GM21447 (cell line): ENCODE measurements around the gene NANOS2.
A peak's percentile ranks its signal among the peaks of the same experiment; 100 is the strongest.

Experiments used
- ATAC-seq: cut with Tn5 transposase; IDR thresholded peaks from one replicate; pipeline ENCODE4 v1.9.1; 2021; ENCODE audit not compliant: unreplicated experiment

NANOS2 gene

DNA sequence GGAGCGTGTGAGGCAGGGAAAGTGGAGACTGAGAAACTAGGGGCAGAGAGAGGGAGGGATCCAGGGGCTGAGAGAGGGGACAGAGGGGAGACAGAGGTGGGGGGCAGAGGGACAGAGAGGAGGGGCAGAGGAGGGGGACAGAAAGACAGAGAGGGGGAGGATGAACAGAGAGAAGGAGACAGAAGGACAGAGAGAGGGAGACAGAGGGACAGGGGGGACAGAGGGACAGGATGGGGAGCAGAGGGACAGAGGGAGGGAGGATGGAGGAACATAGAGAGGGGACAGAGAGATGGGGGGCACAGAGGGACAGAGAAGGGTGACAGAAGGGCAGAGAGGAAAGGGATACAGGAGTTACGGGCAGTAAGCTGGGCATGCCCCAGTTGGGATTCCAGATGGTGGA is 14.7 kb upstream of the NANOS2 start:
- ATAC-seq, result no peak

DNA sequence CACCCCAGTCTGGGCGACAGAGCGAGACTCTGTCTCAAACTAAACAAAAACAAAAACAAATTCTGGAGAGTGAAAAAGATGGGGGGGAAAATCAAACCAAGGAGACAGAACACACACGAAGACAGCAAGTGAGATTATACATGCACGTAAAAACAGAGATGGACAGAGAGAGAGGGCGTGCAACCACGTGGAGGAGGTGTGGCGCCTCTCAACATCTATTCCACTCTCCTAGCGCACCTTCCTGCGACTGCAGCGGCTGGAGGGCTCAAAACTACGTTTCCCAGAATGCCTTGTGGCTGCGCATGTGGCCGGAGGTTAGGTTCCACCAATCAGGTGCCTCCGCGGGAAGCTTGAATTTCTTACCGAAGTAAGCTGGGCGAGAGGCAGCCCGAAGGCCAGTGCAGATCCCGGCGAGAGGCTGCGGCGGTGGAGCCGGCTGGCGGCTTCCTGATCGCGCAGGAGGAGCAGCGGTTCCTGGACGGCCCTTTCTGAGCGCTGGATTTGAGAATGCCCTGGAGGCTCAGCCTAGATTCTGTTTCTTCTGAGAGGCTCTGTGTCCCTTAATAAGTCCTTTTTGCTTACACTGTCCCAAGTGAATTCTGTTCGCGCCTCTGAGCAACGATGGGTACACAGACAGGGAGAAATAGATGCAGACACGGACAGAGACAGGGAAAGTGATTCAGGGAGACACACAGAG is 13.1 kb upstream of the NANOS2 start:
- ATAC-seq, result peak; percentile 70

DNA sequence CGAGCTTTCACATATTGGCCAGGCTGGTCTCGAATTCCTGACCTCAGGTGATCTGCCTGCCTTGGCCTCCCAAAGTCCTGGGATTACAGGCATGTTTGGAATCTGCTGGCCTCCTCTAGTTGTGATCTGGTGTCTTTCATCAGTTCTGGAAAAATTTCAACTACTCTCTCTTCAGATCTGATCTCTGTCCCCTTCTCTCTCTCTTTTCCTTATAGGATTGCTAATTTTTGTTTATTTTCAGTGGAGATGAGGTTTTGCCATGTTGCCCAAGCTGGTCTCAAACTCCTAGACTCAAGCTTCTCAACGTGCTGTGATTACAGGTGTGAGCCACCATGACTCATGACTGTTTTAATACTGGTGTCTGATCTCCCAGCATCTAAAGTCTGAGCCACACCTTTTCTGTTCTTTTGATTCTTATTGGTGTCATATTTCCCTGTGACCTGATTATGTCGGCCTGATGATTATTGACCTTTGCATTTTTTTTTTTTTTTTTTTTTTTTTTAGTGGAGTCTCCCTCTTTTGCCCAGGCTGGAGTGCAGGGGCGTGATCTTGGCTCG is 10.4 kb upstream of the NANOS2 start:
- no peak for ATAC-seq

DNA sequence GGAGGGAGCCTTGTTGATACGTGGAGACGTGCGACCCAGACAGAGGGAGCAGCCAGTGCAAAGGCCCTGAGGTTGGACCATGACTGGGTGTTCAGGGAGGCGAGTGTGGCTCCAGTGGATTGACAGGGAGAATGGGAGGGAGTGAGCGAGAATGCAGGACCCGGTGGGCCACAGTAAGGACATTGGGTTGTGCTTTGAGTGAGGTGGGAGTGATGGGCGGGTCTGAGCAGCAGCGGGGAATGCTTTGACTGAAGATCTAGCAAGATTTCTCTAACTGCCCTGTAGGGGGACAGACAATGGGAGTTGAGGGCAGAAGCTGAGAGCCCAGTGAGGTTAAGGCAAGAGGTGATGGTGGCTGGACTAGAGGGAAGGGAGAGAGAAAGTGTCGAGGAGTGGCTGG is 7.7 kb upstream of the NANOS2 start:
- no peak for ATAC-seq

DNA sequence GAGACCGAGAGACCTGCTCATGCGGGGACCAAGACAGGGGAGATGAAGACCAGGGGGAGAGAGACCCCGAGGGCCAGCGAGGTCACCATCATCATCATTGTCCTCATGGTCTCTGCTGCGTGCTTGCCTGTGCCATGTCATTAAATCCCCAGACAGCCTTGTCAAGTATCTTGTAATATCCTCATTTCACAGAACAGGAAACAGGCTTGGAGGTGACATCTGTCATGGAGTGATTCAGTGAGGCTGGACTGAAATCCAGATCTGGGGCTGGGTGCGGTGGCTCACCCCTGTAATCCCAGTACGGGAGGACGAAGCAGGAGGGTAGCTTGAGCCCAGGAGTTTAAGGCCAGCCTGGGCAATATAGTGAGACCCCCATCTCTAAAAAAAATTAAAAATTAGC is 5.9 kb upstream of the NANOS2 start:
- ATAC-seq, result no peak

DNA sequence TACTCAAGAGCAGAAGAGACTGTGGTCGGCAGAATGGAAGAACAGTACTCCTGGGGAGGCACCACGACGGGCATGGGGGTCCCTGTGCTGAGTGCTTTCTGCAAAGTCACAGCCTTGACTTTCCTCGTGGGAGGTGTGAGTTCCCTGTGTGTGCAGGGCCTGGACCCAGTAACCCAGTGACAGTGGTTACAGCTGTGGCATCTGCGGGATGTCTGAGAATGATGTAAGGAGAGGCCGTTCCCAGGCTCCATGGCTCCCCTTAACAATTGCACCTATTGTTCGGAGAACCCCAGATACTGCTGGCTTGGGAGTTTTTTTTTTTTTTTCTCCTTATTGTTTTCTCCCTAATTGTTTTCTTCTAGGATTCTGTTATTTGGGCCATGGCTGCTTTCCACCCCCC is 5.1 kb upstream of the NANOS2 start:
- no peak for ATAC-seq

DNA sequence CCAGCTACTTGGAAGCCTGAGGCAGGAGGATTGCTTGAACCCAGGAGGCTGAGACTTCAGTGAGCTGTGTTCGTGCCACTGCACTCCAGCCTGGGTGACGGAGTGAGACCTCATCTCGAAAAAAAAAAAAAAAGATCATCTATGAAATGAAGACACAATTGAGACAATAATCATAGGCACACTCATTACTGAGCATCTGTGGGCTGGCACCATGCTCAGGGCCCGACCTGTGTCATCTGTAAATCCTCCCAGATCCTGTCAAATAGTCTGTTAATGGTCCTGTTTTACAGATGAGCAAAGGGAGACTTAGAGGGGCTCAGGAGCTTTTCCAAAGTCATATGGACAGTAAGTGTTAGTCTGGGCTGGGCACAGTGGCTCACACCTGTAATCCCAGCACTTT is 4.1 kb upstream of the NANOS2 start:
- ATAC-seq, result no peak

DNA sequence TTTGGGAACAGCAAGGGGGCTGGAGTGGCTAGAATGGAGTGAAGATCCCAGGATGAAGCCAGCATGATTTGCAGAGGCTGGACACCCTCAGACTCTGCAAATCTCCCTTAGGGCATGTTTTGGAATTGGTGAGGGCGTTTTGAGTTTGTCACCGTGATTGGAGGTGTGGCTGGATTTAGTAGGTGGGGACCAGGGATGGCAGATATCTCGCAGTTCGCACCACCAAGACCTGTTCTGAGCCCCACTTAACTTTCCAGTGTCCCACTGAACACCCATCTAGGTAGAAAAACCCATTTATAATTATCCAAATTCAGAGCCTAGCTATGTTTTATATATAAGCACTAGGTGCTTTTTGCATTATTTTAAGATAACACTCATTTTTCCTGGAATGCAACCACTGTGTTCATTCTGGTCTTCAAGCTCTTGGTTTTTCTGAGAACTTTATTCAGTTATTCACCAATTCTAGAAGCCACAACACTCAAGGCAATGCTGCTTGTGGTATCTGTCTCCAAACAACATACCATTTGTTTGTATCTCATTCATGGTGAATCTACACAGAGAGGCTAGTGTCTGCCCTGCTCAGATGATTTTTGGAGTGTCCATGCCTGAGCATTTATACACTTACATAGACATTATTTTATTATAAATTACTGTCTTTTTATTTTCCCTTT is 3.0 kb upstream of the NANOS2 start:
- ATAC-seq, result no peak

DNA sequence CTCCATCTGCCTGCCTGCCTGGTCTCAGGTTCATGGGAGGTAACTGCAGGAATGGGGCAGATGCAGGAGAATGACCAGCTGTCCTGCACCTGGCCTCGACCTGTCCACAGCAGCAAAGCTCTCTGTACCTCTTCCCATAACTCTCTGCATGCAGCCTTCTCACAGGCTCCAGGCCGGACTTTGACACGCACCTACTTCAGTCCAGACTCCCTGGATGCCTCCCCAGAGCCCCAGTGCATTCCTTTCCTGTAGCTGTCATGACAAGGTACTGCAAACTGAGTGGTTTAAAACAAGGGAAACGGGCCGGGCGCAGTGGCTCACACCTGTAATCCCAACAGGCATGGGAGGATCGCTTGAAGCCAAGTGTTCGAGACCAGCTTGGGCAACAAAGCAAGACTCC is 3.3 kb downstream of the NANOS2 start:
- no peak for ATAC-seq

DNA sequence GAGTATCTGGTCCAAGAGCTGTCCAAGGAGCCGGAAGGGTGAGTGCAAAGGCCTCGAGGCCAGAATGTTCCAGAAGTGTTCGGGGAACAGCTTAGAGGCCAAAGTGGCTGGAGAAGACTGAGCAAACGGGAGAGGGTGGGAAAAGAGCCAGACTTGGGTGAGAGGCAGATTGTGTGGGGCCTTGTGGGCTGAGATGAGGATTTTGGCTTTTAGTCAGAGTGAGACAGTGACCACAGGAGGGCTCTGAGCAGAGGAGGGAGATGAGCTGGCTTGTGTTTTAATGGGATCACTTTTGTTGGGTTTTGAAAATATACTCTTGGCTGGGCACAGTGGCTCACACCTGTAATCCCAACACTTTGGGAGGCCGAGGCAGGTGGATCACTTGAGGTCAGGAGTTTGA is 5.6 kb downstream of the NANOS2 start:
- no peak for ATAC-seq

DNA sequence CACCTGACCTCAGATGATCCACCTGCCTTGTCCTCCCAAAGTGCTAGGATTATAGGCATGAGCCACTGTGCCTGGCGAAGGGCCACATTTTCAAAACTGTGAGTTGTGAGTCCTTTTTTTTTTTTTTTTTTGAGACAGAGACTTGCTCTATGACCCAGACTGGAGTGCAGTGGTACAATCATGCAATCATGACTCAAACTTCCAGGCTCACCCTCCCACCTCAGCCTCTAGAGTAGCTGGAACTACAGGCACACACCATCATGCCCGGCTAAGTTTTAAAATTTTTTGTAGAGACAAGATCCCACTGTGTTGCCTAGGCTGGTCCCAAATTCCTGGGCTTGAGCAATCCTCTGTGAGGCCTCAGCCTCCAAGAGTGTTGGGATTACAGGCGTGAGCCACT is 8.4 kb downstream of the NANOS2 start:
- no peak for ATAC-seq

DNA sequence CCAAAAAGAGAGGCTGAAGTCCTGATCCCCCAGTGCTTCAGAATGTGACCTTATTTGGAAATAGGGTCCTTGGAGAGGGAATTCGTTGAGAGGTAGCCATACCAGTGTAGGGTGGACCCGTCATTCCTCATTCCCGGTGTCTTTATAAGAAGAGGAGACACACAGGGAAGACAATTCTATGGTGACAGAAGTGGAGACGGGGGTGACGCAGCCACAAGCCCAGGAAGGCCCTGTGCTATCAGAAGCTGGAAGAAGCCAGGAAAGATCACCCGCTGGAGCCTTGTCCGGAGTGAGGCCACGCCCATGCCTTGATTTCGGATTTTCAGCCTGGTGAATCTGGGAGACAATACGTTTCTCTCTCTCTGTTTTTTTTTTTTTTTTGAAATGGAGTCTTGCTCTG is 9.6 kb downstream of the NANOS2 start:
- ATAC-seq, result no peak

DNA sequence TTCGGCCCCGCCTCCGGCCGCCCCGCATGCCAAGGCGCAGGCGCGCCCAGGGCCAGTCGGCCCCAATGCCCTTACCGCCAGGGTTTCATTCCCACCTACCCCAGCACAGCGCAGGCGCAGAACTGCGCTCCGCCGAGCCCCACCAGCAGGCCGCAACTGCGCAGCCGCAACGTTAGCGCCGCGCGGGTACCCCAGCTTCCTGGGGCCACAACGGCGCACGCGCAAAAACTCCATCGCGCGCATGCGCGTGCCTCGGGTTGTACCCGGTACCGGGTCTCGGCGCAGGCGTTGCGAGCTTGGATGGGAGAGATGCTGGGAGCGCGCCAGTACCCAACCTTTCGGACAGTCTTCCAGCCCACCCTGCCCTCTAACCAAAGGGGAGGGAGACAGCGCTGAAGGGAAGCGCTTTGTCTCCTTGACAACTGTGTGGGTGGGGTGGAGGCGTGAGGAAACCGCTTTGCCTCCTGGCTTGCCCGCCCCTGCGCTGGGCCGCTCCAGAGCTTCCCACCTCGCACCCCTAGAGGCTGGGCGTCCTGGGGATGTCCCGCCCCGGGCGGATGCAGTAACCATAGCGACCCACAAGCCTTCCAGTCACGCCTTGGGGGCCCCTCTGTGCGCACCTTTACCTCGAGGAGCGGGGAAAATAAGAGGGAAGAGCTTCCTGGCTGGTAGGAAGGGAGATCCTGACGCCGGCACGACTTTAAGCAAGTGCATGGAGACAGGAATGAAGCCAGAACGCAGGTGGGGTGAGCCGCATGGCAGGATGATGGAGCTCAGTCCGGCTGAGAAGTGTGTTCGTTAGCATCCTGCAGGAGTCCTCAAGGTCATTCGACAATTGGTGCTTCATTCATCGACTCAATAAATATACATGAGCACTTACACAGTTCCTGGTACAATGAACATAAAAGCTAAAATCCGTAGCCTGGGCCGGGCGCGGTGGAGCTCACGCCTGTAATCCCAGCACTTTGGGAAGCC is 11.6 kb downstream of the NANOS2 start:
- ATAC-seq, result peak; percentile 82

DNA sequence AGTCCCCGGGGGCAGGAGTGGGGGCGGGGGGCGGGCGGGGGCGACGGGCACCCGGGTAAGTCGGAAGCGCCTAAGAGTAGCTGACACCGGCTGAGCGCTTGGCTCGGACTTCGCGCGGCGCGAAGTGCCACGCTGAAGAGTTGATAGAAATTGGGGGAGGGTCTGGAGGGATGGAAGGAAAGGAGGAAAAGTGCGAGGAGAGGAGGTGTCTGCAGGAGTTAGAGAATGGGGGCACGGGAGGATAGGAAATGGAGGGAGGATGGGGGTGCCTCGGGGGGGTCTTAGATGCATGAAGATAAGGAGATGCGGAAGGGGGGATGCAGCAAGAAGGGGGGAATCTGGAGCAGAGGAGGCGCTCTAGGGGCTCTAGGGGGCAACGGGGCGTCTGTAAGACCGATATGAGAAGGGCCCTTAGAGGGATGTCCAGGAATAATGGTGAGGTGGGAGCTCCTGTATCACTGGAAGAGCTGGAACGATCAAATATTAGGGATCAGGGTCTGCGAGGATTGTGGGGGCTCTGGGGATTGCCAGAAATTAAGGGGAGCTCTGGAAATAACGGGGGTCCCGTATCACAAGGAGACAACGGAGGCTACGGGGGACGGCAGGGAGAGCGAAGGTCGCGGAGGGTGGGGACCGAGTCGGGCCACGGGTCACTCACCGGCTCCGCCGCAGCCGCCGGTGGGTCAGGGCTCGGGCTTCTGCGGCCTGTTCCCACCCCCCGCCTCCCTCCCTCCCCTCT is 12.5 kb downstream of the NANOS2 start, which contains the start of gene MYPOP:
MYPOP (minus strand) TSS at position 702 of the 739 bp plus-strand sequence. CDS start 840 bp downstream, outside the sequence.
- no peak for ATAC-seq

DNA sequence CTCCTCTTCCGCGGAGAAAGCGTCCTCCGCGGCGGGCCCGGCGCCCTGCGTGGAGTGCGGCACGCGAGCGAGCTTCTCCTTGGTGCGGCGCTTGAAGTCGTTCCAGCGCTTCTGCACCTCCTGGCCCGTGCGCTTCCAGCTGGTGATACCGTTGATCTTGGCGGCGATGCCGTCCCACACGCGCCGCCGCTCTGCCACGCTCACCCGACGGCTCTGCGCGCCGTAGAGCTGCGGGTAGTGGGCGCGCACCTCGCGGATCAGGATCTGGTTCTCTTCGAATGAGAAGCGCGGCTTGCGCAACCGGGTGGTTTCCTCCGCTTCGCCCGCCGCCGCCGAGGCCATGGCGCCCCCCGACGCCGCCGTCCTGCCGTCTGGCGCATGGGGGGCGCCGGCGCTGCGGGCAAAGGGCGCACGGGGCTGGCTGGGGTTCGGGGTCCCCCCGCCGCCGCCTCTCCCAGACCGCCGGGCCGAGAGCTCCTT is 13.1 kb downstream of the NANOS2 start:
- ATAC-seq, result no peak

DNA sequence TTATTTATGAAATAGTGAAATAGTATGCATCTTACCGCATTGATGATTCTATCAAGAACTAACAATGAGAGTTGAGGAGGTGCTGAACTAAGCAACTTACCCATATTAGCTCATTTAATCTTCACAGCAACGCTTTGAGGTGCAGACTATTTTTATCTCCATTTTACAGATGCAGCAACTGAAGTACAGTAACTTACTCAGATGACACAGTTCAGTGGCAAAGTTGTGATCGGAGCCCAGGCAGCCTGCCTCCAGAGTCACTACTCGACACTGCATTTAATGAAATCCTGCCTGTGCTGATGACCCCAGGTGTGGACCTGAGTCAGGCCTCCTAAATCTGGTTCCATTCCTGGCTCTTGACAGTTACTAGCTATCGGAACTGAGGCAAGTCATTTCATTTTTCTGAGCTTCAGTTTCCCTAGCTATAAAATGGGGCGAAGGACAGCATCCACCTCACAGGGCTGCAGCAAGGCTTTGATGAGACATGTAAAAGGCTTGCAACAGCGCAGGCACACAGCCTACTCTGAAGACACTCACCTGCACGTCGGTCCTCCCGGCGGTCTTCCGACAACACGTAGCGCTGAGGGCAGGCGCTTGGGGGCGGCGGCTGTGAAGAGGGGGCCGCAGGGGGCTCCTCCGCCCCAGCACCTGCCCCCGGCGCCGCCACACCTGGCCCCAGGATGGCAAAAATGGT is 13.7 kb downstream of the NANOS2 start:
- ATAC-seq, result no peak

DNA sequence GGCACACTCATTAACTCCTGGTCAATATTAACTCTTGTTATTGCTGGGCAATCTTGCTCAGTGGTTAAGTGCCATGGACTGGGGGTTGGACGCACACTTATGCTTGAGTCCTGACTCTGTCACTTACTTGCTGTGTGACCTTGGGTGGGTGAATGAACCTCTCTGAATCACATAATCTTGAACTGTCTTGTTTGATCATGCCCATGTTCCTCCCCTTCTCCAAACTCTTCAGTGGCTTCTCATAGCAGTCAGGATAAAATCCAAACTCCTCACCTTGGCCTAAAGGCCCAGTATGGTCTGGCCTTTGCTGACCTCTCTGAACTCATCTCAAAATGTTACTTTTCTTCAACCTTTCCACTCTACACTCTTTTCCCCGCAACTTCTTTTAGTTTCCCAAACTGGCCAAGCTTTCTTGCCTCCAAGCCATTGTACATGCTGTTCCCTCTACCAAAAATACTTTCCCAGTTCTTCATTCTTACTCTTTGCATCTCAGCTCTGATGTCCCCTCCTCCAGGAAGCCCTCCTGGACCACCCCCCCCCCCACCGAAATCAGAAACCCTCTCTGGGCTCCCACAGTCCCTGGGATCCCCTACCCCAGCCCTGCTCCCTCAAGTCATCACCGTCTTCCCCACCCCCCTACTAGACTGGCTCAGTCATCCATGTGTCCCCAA is 14.5 kb downstream of the NANOS2 start:
- ATAC-seq, result no peak

DNA sequence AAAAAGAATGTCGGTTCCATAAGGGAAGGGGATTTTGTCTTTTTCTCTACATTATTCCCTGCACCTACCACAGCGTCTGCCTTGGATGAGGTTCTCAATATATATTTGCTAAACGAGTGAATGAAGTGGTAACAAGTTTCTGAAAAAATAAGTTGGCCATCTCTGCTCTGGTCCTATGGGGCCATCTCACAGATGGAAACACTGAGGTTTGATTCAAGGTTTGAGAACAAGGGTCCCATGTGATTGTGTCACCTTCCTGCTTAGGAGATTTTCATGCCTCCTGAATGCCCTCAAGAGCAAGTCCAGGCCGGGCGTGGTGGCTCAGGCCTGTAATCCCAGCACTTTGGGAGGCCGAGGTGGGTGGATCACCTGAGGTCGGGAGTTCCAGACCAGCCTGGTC is 15.3 kb downstream of the NANOS2 start:
- ATAC-seq, result no peak

DNA sequence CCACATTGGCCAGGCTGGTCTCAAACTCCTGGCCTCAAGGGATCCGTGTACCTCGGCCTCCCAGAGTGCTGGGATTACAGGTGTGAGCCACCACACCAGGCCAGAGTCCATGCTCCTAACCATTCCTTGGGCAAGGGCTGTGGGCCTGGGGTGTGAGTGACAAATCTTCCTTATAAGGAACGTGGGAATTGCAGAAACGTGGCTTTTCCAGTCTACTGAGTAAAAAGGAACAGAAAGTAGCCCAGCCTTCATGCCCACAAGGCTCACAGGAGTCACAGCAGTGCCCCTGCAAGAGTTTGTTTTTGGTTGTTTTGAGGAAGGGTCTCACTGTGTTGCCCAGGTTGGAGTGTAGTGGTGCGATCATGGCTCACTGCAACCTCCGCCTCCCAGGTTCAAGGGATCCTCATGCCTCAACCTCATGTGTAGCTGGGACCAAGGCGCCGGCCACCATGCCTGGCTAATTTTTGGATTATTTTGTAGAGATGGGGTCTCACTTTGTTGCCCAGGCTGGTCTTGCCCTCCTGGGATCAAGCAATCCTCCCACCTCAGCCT is 17.2 kb downstream of the NANOS2 start:
- no peak for ATAC-seq
